Hematopoietic multipotent progenitor cell treated with erythropoietin and hydrocortisone succinate and interleukin-3 and kit ligand, for 4 days (in vitro differentiated cells): ENCODE data around the gene ERAL1.
"Not testable (repeated sequence)": the region's sequence is repeated elsewhere in the genome, so short reads cannot be mapped to it uniquely, and the experiment has no call there.

Source experiments
- DNase-seq: peaks from one replicate; pipeline ENCODE4 v3.0.0-alpha.2; 2015

Gene ERAL1

GRCh38 chr17:28855336-28855679 lies 492 bp downstream of the ERAL1 start:
- no peak for DNase-seq

- DNase-seq: no peak
Observed at GRCh38 chr17:28856028-28856574, 1.3 kb downstream of the ERAL1 start.

- DNase-seq: no peak
Observed at GRCh38 chr17:28857905-28858800, 3.3 kb downstream of the ERAL1 start.

- no peak for DNase-seq
Observed at GRCh38 chr17:28858801-28859355, 4.1 kb downstream of the ERAL1 start.

- no peak for DNase-seq
Observed at GRCh38 chr17:28860363-28860808, 5.6 kb downstream of the ERAL1 start.

GRCh38 chr17:28861393-28862203 lies 6.8 kb downstream of the ERAL1 start:
- DNase-seq: peak; percentile 84

- no peak for DNase-seq
Observed at GRCh38 chr17:28862561-28862960, 7.7 kb downstream of the ERAL1 start.

GRCh38 chr17:28863953-28864352 lies 9.1 kb downstream of the ERAL1 start:
- no peak for DNase-seq

- DNase-seq: peak; percentile 98
Observed at GRCh38 chr17:28864991-28865849, 10.4 kb downstream of the ERAL1 start.

GRCh38 chr17:28865946-28866752 lies 11.3 kb downstream of the ERAL1 start:
- DNase-seq: peak; percentile 81

GRCh38 chr17:28867276-28867675 lies 12.5 kb downstream of the ERAL1 start:
- DNase-seq: no peak

- peak; percentile 52 for DNase-seq
Observed at GRCh38 chr17:28871056-28871579, 16.3 kb downstream of the ERAL1 start.

- DNase-seq: no peak
Observed at GRCh38 chr17:28873839-28874238, 19.0 kb downstream of the ERAL1 start.

- peak; percentile 34 for DNase-seq
Observed at GRCh38 chr17:28874750-28875149, 19.9 kb downstream of the ERAL1 start.

- peak; percentile 53 for DNase-seq
Observed at GRCh38 chr17:28875848-28876550, 21.2 kb downstream of the ERAL1 start.

GRCh38 chr17:28877150-28877711 lies 22.4 kb downstream of the ERAL1 start:
- not testable (repeated sequence) for DNase-seq

GRCh38 chr17:28878158-28878910 lies 23.5 kb downstream of the ERAL1 start:
- no peak for DNase-seq

- peak; percentile 73 for DNase-seq
Observed at GRCh38 chr17:28878981-28879380, 24.2 kb downstream of the ERAL1 start.

- peak; percentile 31 for DNase-seq
Observed at GRCh38 chr17:28879886-28880571, 25.2 kb downstream of the ERAL1 start.
